Fibroblast of lung (primary cell): ENCODE results near the gene AGAP9. TPM values are rescaled to one million over a fixed set of nuclear protein-coding genes. Genes with fewer than 3 reads are reported as not detected.
"Not testable (repeated sequence)": the region's sequence is repeated elsewhere in the genome, so short reads cannot be mapped to it uniquely, and the experiment has no call there.

Source experiments
- DNase-seq, 2 donors: peaks; one replicate each; pipeline versions ENCODE4 v3.0.0 to v3.0.0-alpha.2; 2010; ENCODE audit warnings: low read depth in 2 of 2
- H2AFZ ChIP-seq: 2 replicates; pipeline ENCODE4 v1.5.1; 2012; ENCODE audit warnings: low read length, control low read depth, inconsistent platforms
- H3K27ac ChIP-seq: 2 replicates; pipeline ENCODE4 v1.5.1; 2011; ENCODE audit warnings: low read length, control low read depth; ENCODE audit not compliant: insufficient read depth
- H3K27me3 ChIP-seq: 2 replicates; pipeline ENCODE4 v1.5.1; 2011; ENCODE audit warnings: mild to moderate bottlenecking, low read length; ENCODE audit not compliant: control insufficient read depth, insufficient read depth
- H3K36me3 ChIP-seq: 2 replicates; pipeline ENCODE4 v1.5.1; 2011; ENCODE audit warnings: low read length; ENCODE audit not compliant: control insufficient read depth, insufficient read depth
- H3K4me1 ChIP-seq: 2 replicates; pipeline ENCODE4 v1.5.1; 2011; ENCODE audit warnings: low read length; ENCODE audit not compliant: control insufficient read depth, insufficient read depth; ENCODE audit errors: extremely low read depth
- H3K4me2 ChIP-seq: 2 replicates; pipeline ENCODE4 v1.5.1; 2011; ENCODE audit warnings: low read length, control low read depth; ENCODE audit not compliant: insufficient read depth; ENCODE audit errors: extremely low read depth
- H3K4me3 ChIP-seq, 4 experiments: fragments of 200-600 bp in 1 of 4; sonication (generic) in 1 of 4; replicated peaks in 1 of 4; 2 replicates each; pipeline ENCODE4 v1.5.1; 2011 to 2016; ENCODE audit warnings: low read length in 4 of 4, low read depth in 3 of 4, mild to moderate bottlenecking in 3 of 4, control low read depth in 2 of 4, inconsistent platforms in 1 of 4, mixed read lengths in 1 of 4; ENCODE audit not compliant: insufficient read depth in 1 of 4; ENCODE audit errors: control extremely low read depth in 1 of 4
- H3K79me2 ChIP-seq: 2 replicates; pipeline ENCODE4 v1.5.1; 2012; ENCODE audit warnings: mild to moderate bottlenecking, low read length, inconsistent platforms; ENCODE audit not compliant: control insufficient read depth, insufficient read depth
- H3K9ac ChIP-seq: 2 replicates; pipeline ENCODE4 v1.5.1; 2011; ENCODE audit warnings: mild to moderate bottlenecking, low read length, control low read depth; ENCODE audit not compliant: insufficient read depth
- H3K9me3 ChIP-seq: 2 replicates; pipeline ENCODE4 v1.5.1; 2012; ENCODE audit warnings: low read depth, low read length; ENCODE audit not compliant: control insufficient read depth, insufficient read depth
- H4K20me1 ChIP-seq: 2 replicates; pipeline ENCODE4 v1.5.1; 2011; ENCODE audit warnings: low read length; ENCODE audit not compliant: control insufficient read depth, insufficient read depth; ENCODE audit errors: extremely low read depth
- CTCF ChIP-seq, 2 donors: IDR thresholded peaks in 1 of 2; conservative IDR thresholded peaks in 1 of 2; 1 replicate in 1 of 2; 2 replicates in 1 of 2; pipeline ENCODE4 v1.5.1; 2011 to 2012; ENCODE audit warnings: low read length in 2 of 2, control low read depth in 1 of 2, inconsistent platforms in 1 of 2, low read depth in 1 of 2, mild to moderate bottlenecking in 1 of 2
- EZH2 ChIP-seq: IDR thresholded peaks from 2 replicates; pipeline ENCODE4 v1.5.1; 2012; ENCODE audit warnings: low read length, control low read depth, mild to moderate bottlenecking; ENCODE audit errors: missing control alignments
- polyA plus RNA-seq, 2 donors: library from polyadenylated mRNA; depleted of rRNA in 1 of 2; stranded (reverse) in 1 of 2; unstranded in 1 of 2; fragments of >200 nt; gene quantifications; 2 replicates each; pipeline ENCODE4 v1.2.1, GENCODE V29; 2011 to 2012; ENCODE audit warnings: missing spikeins in 1 of 2
- total RNA-seq: library from RNA; depleted of rRNA; stranded (reverse); fragments of >200 nt; gene quantifications from 2 replicates; pipeline ENCODE4 v1.2.1, GENCODE V29; 2014

AGAP9 gene
- total and polyA plus RNA-seq, 2 donors (not counting 1 experiment from before 2014, with no cell fraction given): 2.8 to 3.2 TPM

GRCh38 chr10:47462577-47463358 lies 60.7 kb downstream of the AGAP9 start:
- not testable (repeated sequence) for H3K4me1 ChIP-seq, H3K9me3 ChIP-seq, H4K20me1 ChIP-seq, H2AFZ ChIP-seq, H3K4me2 ChIP-seq, H3K79me2 ChIP-seq, H3K9ac ChIP-seq, H3K4me3 ChIP-seq, H3K36me3 ChIP-seq, H3K27ac ChIP-seq, H3K27me3 ChIP-seq, DNase-seq

- peak; percentile 64 to 85 for DNase-seq
- H3K4me2 ChIP-seq, H3K9ac ChIP-seq, H3K27ac ChIP-seq, H3K9me3 ChIP-seq, H3K4me1 ChIP-seq, H3K27me3 ChIP-seq, H4K20me1 ChIP-seq, H3K79me2 ChIP-seq, H2AFZ ChIP-seq, H3K36me3 ChIP-seq: not testable (repeated sequence)
- TF ChIP-seq CTCF (conservative IDR thresholded peaks at IDR 0.05 in 1 of 2, IDR thresholded peaks at IDR 0.05 in 1 of 2; ENCODE audit: low read depth in 1 of 2, low read length in 2 of 2): peak in 1 of 2 donors; percentile 24
- peak overlapping the region in 1 of 4 experiments; percentile 20 for H3K4me3 ChIP-seq
Observed at GRCh38 chr10:47461261-47461687, 62.2 kb downstream of the AGAP9 start.

GRCh38 chr10:47458466-47459154 lies 64.8 kb downstream of the AGAP9 start:
- Histone ChIP-seq H3K79me2 (no peaks in the 10 kb centered on the region), H3K27me3 (peaks cover 4% of the 10 kb centered on the region), H3K4me1 (peaks cover 4% of the 10 kb centered on the region), H3K9ac (no peak overlapping the region), H4K20me1 (no peaks in the 10 kb centered on the region), H3K9me3 (no peaks in the 10 kb centered on the region), H2AFZ (no peak overlapping the region), H3K4me3 (no peak overlapping the region), H3K36me3 (no peaks in the 10 kb centered on the region), H3K27ac (no peak overlapping the region), H3K4me2 (no peak overlapping the region)
- TF ChIP-seq CTCF (conservative IDR thresholded peaks at IDR 0.05 in 1 of 2, IDR thresholded peaks at IDR 0.05 in 1 of 2; ENCODE audit: low read depth in 1 of 2, low read length in 2 of 2) (no peak), EZH2 (no peak)
- peak; percentile 75 to 89 for DNase-seq
